NCI-H446 (cell line): ENCODE data around the gene DDX5.
"Not testable (repeated sequence)": the region's sequence is repeated elsewhere in the genome, so short reads cannot be mapped to it uniquely, and the experiment has no call there.

Experiments
- DNase-seq, 2 experiments: peaks; one replicate each; lab custom pipeline; 2025; lab: John Stamatoyannopoulos, UW

The DDX5 gene

DNA sequence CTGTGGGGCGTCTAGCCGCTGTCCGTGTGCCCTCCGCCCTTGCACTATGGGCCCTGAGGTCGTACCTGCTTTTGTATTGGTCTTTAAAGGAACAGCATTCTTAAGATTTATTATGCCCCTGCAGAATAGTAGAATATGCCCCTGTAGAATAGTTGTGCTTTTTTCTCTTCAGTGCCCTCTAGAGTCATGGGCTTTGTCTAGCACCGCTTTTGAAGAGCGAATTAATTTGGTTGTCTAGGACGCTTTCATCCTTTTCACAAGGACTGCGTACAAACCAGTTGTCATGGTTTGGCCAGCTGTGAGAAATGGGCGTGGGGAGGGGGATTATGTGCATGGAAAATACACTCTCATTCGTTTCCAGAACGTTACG lies 1.3 kb upstream of the DDX5 start:
- peak; percentile 31 to 49 for DNase-seq

DNA sequence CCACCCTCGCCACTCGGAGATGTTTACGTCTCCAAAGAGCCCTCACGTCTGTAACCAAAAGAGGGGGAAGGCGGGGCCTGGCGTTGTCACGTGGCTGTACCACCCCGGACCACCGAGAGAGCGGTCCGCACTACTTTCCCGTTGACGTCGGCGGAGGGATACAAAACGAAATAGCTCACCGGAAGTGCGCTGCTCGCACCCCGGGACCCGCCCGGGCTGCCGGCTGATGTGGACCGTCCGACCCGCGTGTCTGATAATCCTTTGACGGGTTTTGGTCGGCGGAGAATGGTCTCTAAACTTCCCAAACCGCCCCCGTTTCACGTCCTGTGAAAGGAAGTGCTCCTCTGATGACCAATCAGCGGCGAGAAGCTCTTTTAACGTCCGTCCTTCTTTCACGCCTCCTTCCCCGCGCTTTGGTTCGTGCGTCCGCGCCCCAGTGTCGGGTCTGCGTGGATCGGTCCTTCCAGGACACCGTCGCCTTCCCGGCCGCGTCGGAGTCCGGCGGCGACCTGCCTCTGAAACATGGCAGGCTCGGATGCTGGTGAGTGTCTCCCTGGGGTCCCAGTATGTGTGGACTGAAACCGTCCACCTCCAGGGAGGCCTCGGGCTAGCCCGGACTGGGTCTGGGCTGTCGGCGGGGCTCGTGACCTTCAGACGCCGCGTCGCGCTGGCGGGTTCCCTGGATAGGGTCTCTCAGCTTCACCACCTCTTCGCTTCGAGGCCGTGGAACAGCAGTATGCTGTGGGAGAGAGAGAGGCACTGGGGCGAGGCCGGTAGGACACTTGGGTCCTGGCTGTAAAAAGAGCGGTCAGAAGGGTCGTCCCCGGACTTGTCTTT lies 705 bp upstream of the DDX5 start, which contains the start of gene CEP95:
TSS of gene CEP95 (plus strand) at position 402 of the 837 bp plus-strand sequence. CDS start at position 523, 121 bp downstream.
- DNase-seq, result peak; percentile 98

DNA sequence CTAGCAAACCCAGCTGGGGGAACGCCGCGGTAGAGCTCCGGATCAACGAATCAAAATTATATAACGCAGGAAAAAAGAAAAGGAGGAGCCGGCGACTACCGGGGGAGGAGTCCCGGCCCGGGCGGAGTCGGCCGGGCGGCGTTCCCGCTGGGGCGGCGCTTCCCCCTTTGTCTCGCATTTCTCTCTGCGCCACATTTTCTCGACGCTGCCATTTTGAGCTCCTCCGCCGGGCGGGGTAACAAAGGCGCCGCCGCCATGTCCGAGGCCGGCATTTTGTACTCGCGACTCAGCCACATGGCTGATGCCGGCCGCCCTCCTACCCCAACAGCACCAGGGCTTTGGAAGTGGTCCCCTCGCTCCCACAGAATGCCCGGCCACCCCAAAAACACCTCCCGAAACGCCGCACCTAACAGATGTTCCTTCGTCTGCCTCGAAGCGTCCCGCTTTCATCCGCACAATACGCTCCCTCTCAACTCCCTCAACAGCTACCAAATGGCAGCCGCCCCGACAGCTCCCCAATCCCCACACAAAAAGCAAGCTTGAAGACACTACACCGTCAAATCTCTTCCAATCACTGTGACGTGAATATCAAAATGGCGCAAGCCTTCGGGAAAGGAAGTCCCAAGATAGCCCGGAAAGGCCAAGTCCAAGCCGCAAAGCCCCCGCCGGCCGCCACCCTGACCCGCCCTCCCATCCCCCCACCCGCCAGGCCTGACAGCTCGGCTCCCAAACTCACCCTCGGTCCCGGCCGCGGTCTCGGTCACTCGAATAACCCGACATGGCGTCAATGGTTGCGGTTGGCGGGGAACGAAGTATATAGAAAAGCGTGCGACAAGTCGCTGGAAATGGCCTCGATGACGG lies 519 bp downstream of the DDX5 start:
- DNase-seq, result peak; percentile 52 to 86

DNA sequence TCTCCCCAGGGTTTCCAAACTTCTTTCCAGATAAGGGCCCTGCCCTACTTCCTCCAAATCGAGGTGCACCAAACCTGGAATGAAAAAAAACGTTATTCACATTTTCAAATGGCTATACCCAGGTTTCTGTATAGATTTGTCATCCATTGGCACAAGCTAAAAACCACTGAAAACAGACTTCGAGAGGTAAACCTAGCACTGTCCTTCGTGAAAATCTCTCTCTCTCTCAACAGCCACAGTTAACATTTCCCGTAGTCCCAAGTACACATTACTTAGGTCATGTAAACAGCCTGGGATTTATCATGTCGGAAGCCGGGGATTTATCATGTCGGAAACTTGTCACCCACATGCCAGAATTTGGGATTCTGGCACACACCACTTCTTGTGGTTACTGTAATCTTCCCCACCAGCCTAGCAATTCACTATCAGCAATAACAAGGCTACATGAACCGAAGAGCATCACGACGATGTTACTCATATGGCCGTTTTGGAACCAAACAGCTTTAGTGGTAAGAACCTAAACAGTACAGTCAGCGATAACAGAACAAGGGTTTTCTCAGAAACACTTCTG lies 1.2 kb downstream of the DDX5 start:
- DNase-seq, result no peak

DNA sequence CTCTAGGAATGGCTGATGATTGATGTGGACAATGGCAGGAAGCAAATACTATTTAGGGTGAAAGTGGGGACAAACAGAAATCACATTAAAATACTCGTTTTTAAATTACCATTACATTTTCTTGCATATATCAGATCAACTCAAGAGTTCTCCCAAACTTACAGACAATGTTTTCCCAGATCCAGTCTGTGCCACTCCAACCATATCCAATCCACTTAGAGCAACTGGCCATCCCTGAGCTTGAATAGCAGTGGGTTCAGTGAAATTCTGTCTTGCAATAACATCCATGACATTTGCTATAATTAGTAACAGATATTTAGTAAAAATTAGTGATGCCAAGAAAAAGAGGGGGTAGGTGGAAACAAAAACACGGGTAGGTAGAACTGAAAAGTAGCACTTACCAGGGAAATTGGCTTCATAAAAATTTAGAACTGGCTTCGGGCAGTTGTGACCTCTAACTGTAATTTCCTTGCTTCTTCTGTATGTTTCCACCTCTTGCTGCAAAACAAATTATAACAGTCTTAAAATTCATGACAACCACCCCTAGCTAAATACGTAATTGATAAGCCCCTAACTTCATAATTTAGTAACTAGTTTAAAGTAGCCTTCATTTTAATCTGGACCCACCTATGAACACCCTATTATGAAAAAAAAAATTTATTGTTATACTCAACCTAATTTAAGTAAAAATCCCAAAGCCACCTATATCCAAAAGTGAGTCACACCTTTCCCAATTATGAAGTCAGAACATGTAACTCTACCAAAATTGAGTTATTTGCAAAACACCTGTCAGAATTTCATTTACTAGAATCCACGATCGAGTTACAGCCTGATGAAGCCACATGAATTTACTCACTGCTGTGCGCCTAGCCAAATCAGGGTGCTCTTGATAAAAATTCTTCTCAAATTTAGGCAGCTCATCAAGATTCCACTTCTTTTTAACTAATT lies 2.0 kb downstream of the DDX5 start:
- DNase-seq, result no peak

DNA sequence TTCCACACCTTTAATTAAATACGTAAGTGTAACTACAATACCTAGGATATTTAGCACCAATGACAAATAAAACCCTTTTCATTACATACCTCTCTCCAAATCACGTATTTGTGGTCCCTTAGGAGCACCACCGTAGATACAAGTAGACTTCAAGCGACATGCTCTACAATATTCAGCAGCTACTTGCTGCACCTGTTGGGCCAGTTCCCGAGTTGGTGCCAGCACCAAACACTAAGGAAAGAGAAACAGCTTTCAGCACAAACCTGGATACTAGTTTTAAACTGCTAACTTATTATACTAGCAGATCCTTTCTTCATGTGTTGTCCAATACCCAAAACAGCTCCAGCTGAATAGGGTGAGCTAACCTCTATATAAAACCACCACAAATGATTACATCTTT lies 2.7 kb downstream of the DDX5 start:
- DNase-seq, result no peak

DNA sequence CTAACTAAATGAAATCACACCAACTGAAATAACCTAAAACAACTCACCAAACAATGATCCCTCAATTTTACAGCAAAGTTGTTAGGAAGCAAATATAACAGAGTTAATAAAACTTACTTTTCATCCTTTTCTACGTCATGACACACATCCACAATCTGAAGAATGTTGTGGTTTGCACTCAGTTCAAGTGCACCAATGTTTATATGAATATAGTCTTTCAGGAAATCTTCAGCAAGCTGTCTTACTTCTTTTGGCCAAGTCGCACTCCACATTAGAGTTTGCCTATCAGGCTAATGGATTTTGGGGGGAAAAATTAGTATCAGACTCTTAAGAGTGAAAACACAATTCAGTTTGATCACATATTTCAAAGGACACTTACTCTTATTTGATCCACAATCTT lies 3.3 kb downstream of the DDX5 start:
- no peak for DNase-seq

DNA sequence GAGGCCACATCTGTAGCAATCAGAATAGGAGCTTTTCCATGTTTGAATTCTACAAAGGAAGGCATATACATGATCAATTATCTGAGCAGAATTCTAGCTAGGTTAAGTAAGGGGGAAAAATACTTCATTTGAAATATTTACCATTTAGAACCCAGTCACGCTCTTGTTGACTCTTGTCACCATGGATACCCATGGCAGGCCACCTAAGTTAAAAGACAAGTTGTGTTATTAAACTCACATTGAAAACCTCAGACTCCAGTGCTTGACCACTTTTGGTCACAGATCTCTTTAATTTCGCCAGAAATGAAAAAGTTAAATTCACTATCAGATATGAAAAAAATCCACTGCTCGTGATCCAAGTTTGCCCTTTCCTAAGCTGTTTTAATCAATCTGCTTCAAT lies 4.1 kb downstream of the DDX5 start:
- no peak for DNase-seq

DNA sequence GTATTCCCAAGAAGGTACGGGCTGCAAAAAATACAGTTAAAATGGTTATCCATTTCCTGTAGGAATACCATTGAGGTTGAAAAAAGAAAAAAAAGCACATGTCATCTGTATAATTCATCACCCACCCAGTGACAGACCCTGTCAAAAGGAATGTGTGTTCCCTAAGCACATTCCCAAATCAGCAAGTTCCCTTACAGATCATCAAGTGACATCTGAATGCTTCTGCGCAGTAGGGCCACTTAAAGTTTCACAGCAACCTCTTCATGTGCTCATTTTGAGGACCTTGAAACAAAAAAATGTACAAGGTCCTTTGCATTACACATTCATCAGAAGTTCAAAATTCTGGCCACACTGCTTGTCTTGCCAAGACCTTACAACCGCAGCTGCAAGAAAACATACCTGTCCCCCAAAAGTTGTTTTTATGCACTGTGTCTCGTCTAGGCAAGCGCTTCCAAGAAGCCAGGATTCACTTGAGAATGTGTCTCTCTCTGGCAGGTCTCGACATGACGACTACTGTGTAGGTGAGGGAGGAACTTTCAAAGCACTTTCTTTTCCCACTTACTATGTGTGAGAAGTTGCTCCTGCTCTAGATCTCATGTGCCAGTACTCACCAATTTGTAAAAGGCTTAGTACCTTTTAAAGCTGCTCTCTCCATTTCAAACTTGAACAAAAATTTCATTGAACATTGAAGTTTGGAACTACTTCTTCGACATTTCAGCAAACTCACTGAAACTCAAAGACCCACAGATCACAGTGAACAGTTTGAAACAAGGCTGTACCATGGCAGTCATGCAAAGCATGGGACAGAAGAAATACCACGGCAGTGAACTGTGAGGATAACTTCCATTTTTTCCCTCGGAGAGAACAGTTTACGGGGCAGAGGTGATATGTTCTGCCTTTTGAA lies 5.0 kb downstream of the DDX5 start:
- no peak for DNase-seq

DNA sequence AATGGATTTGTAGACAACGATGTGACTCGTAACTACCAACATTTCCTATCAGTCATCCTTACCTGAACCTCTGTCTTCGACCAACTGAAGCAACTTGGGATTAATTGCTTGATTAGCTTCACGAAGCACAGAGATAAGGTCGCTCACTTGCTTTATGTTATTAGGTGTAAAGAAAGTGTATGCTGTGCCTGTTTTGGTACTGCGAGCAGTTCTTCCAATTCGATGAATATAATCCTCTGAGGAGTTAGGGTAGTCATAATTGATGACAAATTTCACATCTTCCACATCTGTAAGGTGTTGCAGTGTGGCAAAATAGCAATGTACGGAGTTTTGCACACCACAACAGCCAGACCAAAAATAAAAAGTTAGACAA lies 5.6 kb downstream of the DDX5 start:
- no peak for DNase-seq

DNA sequence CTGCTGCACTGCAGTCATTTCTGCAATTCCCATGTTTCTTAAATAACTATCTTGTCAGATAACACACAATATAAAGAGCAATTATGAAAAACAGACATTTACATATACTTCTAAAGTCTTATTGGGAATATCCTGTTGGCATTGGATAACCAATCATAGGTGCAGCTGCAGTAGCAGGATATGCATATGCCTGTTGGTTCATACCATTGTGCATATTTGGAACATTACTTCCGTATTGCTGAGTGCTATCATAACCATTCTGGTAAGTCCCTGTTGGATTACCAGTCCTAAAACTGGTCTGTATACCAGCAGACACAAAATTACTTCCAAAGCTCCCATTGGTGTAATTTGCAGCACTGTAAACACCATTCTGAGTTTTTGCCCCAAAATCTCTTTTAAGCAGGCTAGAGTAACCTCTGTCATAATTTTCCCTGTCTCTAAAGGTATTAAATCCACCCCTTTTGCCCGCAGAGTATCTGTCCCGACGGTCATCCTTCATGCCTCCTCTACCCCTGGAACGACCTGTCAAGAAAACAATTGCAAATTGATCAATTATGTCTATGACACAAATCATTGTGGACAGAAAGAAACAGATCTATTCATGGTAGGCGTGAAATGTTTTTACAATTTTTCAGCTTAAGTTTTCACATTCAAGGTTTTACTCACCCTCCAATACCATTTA lies 6.1 kb downstream of the DDX5 start:
- DNase-seq, result no peak

DNA sequence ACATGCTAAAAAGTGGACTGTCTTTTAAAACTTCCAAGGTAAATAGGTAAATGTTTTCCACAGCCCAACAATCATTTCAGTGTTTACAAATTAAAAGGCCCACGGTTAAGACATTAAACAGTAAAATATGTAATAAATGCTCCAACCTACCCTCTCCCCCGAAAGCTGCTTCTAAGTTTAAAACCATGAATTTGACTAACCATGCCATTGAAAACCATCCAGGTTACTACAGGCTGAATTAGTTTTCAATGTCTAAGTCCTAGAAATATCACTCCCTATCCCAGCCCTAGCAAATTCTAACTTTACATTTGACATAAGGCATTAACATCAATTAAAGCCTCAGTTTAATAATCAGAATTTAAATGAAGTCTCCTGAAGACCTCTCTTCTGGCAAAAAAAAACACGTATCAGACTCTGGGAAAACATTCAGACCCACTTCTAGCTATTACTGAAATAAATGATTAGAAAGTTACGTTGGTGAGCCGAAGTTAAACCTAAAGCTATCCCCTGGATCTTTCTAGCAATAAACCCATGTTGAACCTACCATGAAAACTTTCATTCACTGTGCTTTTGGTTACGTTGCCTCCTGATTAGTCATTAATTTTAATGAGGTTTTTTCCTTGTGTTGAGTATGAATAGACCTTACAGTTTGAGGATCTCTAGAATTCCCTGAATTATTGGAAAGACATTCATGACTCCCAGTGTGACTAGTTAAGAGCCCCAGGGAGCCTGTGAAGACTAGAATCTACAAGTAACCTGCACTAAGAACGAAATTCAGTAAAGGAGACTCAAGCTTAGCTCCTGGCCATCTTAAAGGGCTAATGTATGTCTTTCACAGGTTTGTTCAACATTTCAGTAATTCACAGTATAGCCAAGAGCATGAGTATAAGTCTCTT lies 7.5 kb downstream of the DDX5 start:
- peak; percentile 38 to 45 for DNase-seq

DNA sequence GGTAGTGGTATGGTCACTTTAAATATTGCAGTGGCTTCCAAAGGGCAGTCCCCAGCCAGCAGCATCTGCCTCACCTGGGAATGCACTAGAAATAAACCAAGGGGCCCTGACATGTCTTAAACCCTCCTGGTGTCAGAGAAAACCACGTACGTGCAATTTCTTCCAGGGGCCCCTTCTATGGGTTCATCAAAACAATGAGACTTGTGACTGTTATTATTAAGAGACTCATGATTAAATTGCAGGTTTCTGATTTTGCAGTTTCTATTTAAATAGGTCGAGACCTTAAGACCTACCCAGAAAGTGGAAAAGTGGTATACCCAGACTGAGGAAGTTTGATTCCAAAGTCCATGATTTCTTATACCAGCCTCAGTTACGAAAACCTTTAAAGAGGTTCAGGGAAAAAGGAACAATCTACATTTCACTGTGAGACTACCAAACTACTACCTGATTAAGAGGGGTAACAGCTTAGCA lies 8.5 kb downstream of the DDX5 start:
- DNase-seq, result no peak

DNA sequence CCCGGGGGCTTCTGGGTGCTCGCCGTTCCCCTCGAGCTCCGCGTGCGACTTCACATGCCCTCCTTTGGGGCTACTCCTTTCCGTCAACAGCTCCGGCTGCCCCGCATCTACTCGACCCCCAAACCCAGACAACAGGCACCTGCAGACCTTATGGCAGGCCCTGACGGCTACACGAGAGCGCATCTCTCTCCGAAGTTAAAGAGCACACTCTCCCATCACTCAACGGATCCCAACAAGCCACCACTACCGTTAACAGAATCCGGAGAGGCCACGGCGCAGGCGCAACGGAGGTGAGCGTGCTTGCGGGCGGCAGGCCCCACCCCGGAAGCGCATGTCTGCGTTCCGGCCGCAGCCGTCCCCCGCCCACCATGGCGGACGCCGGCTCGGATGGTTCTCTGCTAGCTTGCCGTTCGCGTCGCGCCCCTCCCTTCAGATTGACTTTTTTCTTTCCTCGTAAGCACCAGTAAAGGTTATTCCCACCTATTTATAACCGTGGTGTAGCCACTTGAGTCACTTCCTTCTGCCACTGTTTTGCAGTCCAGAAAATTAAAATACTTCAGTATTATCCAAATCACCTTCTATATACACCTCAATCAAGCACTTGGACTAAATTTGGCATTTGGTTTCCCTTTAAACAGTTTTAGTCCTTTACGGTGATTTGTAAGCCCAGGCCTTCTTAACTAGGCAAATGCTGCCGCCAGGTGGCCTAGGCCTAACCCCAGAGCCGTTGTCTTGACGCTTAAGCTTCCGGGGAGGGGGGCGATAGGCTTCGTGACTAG lies 9.1 kb downstream of the DDX5 start, which contains the start of gene POLG2:
TSS of gene POLG2 (minus strand) at position 269 of the 779 bp plus-strand sequence. CDS start at position 183, 86 bp downstream.
- DNase-seq, result peak; percentile 74 to 93

DNA sequence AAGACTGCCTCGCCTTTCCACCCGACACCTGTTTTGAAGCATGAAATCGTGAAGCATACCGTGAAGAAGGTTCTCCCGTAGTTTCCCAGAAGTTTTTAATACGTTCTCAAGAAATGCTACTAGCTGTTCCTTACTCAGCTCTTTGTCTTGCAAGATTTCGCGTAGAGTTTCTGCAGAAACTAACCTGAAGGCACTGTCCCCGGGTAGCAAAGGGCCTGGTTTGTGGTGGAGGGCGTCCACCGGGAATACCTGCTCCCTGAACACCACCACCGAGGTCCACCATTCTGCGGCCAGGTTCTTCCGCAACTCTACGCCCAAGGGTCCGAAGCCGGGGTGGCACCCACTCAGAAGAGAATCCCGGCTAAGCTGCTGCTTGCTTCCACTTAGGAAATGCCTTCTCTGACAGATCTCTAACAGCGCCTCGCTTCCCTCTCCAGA lies 9.7 kb downstream of the DDX5 start:
- DNase-seq, result no peak

DNA sequence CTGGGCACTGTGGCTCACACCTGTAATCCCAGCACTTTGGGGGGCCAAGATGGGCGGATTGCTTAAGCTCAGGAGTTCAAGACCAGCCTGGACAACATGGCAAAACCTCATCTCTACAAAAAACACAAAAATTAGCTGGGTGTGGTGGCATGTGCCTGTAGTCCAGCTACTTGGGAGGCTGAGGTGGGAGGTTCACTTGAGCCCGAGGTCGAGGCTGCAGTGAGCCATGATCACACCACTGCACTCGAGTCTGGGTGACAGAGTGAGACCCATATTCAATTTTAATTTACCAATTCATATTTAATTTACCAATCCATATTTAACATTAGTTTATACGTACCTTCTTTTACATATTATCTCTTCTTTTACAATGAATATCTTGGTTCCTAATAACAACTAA lies 10.8 kb downstream of the DDX5 start:
- not testable (repeated sequence) for DNase-seq

DNA sequence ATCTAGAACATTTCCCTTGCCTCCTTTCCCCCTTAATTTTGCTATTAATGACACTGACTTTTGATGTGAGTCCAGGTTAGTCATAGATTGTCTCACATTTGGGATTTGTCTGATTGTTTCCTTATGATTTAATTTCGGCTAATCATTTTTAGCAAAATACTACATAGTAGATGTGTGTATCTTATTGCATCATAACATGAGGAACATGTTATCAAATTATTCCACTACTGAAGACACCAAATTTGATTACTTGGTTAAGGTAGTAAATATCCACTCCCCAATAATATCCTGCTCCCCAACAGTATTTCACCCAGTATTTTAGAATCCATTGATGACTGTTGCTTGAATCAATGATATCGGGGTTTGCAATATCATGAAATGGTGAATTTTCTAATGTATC lies 12.0 kb downstream of the DDX5 start:
- no peak for DNase-seq
